ENCODE data around the gene IRAK1.
"Not testable (repeated sequence)": the region's sequence is repeated elsewhere in the genome, so short reads cannot be mapped to it uniquely, and the experiment has no call there.

Gene IRAK1

GRCh38 chrX:153994398-153994797, 25.3 kb downstream of the IRAK1 start:
- H3K9ac ChIP-seq (ENCODE audit: low read length); H4K5ac ChIP-seq (ENCODE audit: low read length); H2BK15ac ChIP-seq (replicated peaks; ENCODE audit: low read depth); H3K79me2 ChIP-seq (ENCODE audit: control insufficient read depth, insufficient read depth, low read length); H3K4me3 ChIP-seq (ENCODE audit: low read length); H3K27me3 ChIP-seq (ENCODE audit: insufficient read depth, low read length, poor library complexity); H3K4me1 ChIP-seq (ENCODE audit: control insufficient read depth, low read depth, low read length); H3K56ac ChIP-seq (ENCODE audit: low read length); H3K27ac ChIP-seq (ENCODE audit: low read depth, low read length); DNase-seq; H3K23ac ChIP-seq (ENCODE audit: low read length); H3K4ac ChIP-seq (ENCODE audit: low read depth, low read length); H3K4me2 ChIP-seq (ENCODE audit: low read length); H2AK5ac ChIP-seq (ENCODE audit: low read length); H3K36me3 ChIP-seq (ENCODE audit: control insufficient read depth, insufficient read depth, low read length); H2BK120ac ChIP-seq (ENCODE audit: low read depth, low read length); H3K18ac ChIP-seq (ENCODE audit: low read length); H4K8ac ChIP-seq (ENCODE audit: low read depth, low read length); H2BK5ac ChIP-seq (ENCODE audit: low read length); H3K79me1 ChIP-seq (ENCODE audit: low read length): not testable (repeated sequence)
- no CpG with 5 or more reads among the region's 5 CpGs for WGBS (ENCODE audit: extremely low coverage, insufficient coverage, low lambda C conversion rate)

- H3K23ac ChIP-seq (ENCODE audit: low read length) = no peak overlapping the region
- H2BK120ac ChIP-seq (ENCODE audit: low read depth, low read length) = no peak overlapping the region
- no peak overlapping the region for H2BK15ac ChIP-seq (replicated peaks; ENCODE audit: low read depth)
- no peak overlapping the region for H3K4ac ChIP-seq (ENCODE audit: low read depth, low read length)
- H3K79me2 ChIP-seq (ENCODE audit: control insufficient read depth, insufficient read depth, low read length) = no peaks in the 10 kb centered on the region
- H3K18ac ChIP-seq (ENCODE audit: low read length) = no peak overlapping the region
- no peak overlapping the region for H3K4me2 ChIP-seq (ENCODE audit: low read length)
- H3K27ac ChIP-seq (ENCODE audit: low read depth, low read length) = no peak overlapping the region
- H3K79me1 ChIP-seq (ENCODE audit: low read length) = no peaks in the 10 kb centered on the region
- H3K27me3 ChIP-seq (ENCODE audit: insufficient read depth, low read length, poor library complexity) = no peaks in the 10 kb centered on the region
- DNase-seq = no peak
- H4K5ac ChIP-seq (ENCODE audit: low read length) = no peak overlapping the region
- H2AK5ac ChIP-seq (ENCODE audit: low read length) = no peak overlapping the region
- no peak overlapping the region for H3K4me3 ChIP-seq (ENCODE audit: low read length)
- no peak overlapping the region for H4K8ac ChIP-seq (ENCODE audit: low read depth, low read length)
- H3K56ac ChIP-seq (ENCODE audit: low read length) = no peak overlapping the region
- WGBS (ENCODE audit: extremely low coverage, insufficient coverage, low lambda C conversion rate) = no CpG with 5 or more reads among the region's 10 CpGs
- H3K9ac ChIP-seq (ENCODE audit: low read length) = no peak overlapping the region
- H3K36me3 ChIP-seq (ENCODE audit: control insufficient read depth, insufficient read depth, low read length) = no peaks in the 10 kb centered on the region
- H2BK5ac ChIP-seq (ENCODE audit: low read length) = no peak overlapping the region
- H3K4me1 ChIP-seq (ENCODE audit: control insufficient read depth, low read depth, low read length) = no peaks in the 10 kb centered on the region
Measured at GRCh38 chrX:153993978-153994377, 25.7 kb downstream of the IRAK1 start.

DNA sequence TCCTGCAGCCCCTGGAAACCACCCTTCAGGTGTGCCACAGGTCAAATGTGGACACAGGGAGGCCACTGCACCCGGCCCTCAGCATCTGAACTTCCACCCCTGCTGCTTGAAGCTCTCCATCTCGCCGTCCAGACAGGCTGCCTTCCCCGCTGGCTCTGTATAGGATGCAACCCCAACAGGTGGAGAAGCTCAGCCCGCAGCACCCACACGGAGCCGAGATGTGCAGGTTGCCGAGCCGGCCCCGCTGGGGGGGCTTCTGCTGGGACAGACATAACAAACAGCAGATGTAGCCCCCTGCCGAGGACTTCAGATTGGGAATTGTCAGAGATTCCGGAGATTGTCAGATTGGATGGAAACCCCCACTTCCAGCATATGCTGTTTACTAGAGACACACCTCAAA, 26.6 kb downstream of the IRAK1 start:
- H3K4ac ChIP-seq (ENCODE audit: low read depth, low read length) = no peak overlapping the region
- H2AK5ac ChIP-seq (ENCODE audit: low read length) = no peak overlapping the region
- no peaks in the 10 kb centered on the region for H3K27me3 ChIP-seq (ENCODE audit: insufficient read depth, low read length, poor library complexity)
- H3K27ac ChIP-seq (ENCODE audit: low read depth, low read length) = no peak overlapping the region
- no peak overlapping the region for H2BK120ac ChIP-seq (ENCODE audit: low read depth, low read length)
- H3K9ac ChIP-seq (ENCODE audit: low read length) = no peak overlapping the region
- H3K4me3 ChIP-seq (ENCODE audit: low read length) = no peak overlapping the region
- no CpG with 5 or more reads among the region's 12 CpGs for WGBS (ENCODE audit: extremely low coverage, insufficient coverage, low lambda C conversion rate)
- no peak overlapping the region for H4K8ac ChIP-seq (ENCODE audit: low read depth, low read length)
- no peaks in the 10 kb centered on the region for H3K36me3 ChIP-seq (ENCODE audit: control insufficient read depth, insufficient read depth, low read length)
- no peak overlapping the region for H2BK5ac ChIP-seq (ENCODE audit: low read length)
- H3K4me1 ChIP-seq (ENCODE audit: control insufficient read depth, low read depth, low read length) = no peaks in the 10 kb centered on the region
- H2BK15ac ChIP-seq (replicated peaks; ENCODE audit: low read depth) = no peak overlapping the region
- H3K79me1 ChIP-seq (ENCODE audit: low read length) = no peaks in the 10 kb centered on the region
- H3K18ac ChIP-seq (ENCODE audit: low read length) = no peak overlapping the region
- no peaks in the 10 kb centered on the region for H3K79me2 ChIP-seq (ENCODE audit: control insufficient read depth, insufficient read depth, low read length)
- DNase-seq = no peak
- H4K5ac ChIP-seq (ENCODE audit: low read length) = no peak overlapping the region
- no peak overlapping the region for H3K56ac ChIP-seq (ENCODE audit: low read length)
- H3K23ac ChIP-seq (ENCODE audit: low read length) = no peak overlapping the region
- no peak overlapping the region for H3K4me2 ChIP-seq (ENCODE audit: low read length)

DNA sequence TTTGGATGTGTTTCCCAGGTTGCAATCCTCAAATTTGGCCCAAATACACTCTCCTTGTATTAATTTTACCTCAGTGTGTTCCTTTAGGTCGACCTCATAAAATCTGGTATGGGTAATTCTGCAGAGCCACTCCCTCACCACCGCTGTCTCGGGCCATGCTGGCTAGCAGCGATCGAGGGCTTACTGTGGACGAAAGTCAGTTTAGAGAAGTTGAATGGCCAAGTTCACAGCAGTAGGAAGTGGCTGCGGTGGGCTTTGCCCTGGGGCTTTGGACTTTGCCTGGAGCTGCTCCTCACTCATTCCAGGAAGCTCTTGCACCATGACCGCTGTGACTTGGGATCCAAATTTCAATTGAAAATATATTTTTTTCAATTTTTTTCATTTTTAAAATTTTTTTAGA, 27.5 kb downstream of the IRAK1 start:
- Histone ChIP-seq H3K79me2 (ENCODE audit: control insufficient read depth, insufficient read depth, low read length) (no peaks in the 10 kb centered on the region), H3K79me1 (ENCODE audit: low read length) (no peaks in the 10 kb centered on the region), H3K4me2 (ENCODE audit: low read length) (no peak overlapping the region), H3K36me3 (ENCODE audit: control insufficient read depth, insufficient read depth, low read length) (no peaks in the 10 kb centered on the region), H3K9ac (ENCODE audit: low read length) (no peak overlapping the region), H2BK5ac (ENCODE audit: low read length) (no peak overlapping the region), H4K8ac (ENCODE audit: low read depth, low read length) (no peak overlapping the region), H2BK120ac (ENCODE audit: low read depth, low read length) (no peak overlapping the region), H3K4me1 (ENCODE audit: control insufficient read depth, low read depth, low read length) (no peaks in the 10 kb centered on the region), H3K18ac (ENCODE audit: low read length) (no peak overlapping the region), H4K5ac (ENCODE audit: low read length) (no peak overlapping the region), H2BK15ac (replicated peaks; ENCODE audit: low read depth) (no peak overlapping the region), H3K56ac (ENCODE audit: low read length) (no peak overlapping the region), H3K4me3 (ENCODE audit: low read length) (no peak overlapping the region), H3K27ac (ENCODE audit: low read depth, low read length) (no peak overlapping the region), H3K23ac (ENCODE audit: low read length) (no peak overlapping the region), H3K4ac (ENCODE audit: low read depth, low read length) (no peak overlapping the region), H3K27me3 (ENCODE audit: insufficient read depth, low read length, poor library complexity) (no peaks in the 10 kb centered on the region), H2AK5ac (ENCODE audit: low read length) (no peak overlapping the region)
- DNase-seq = no peak
- no CpG with 5 or more reads among the region's 8 CpGs for WGBS (ENCODE audit: extremely low coverage, insufficient coverage, low lambda C conversion rate)

DNA sequence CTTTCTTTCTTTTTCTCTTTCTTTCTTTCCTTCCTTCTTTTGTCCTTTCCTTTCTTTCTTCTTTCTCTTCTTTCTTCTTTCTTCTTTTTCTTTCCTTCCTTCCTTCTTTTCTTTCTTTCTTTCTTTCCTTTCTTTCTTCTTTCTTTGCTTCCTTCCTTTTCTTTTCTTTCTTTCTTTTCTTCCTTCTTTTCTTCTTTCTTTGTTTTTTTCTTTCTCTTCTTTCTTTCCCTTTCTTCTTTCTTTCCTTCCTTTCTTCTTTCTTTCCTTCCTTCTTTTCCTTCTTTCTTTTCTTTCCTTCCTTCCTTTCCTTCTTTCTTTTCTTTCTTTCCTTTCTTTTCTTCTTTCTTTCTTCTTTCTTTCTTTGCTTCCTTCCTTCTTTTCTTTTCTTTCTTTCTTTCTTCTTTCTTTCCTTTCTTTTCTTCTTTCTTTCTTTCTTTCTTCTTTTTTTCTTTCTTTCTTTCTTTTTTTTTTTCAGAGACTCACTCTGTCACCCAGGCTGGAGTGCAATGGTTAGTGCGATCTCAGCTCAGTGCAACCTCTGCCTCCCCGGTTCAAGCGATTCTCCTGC, 28.6 kb downstream of the IRAK1 start:
- Histone ChIP-seq H3K56ac (ENCODE audit: low read length) (no peak overlapping the region), H3K4me2 (ENCODE audit: low read length) (no peak overlapping the region), H3K9ac (ENCODE audit: low read length) (no peak overlapping the region), H3K27ac (ENCODE audit: low read depth, low read length) (no peak overlapping the region), H2BK5ac (ENCODE audit: low read length) (no peak overlapping the region), H2BK15ac (replicated peaks; ENCODE audit: low read depth) (no peak overlapping the region), H3K18ac (ENCODE audit: low read length) (no peak overlapping the region), H3K79me1 (ENCODE audit: low read length) (no peaks in the 10 kb centered on the region), H2AK5ac (ENCODE audit: low read length) (no peak overlapping the region), H3K4me3 (ENCODE audit: low read length) (no peak overlapping the region), H3K4me1 (ENCODE audit: control insufficient read depth, low read depth, low read length) (no peaks in the 10 kb centered on the region), H2BK120ac (ENCODE audit: low read depth, low read length) (no peak overlapping the region), H3K23ac (ENCODE audit: low read length) (no peak overlapping the region), H4K5ac (ENCODE audit: low read length) (no peak overlapping the region), H3K4ac (ENCODE audit: low read depth, low read length) (no peak overlapping the region), H4K8ac (ENCODE audit: low read depth, low read length) (no peak overlapping the region), H3K27me3 (ENCODE audit: insufficient read depth, low read length, poor library complexity) (no peaks in the 10 kb centered on the region), H3K79me2 (ENCODE audit: control insufficient read depth, insufficient read depth, low read length) (no peaks in the 10 kb centered on the region), H3K36me3 (ENCODE audit: control insufficient read depth, insufficient read depth, low read length) (no peaks in the 10 kb centered on the region)
- WGBS (ENCODE audit: extremely low coverage, insufficient coverage, low lambda C conversion rate) = no CpG with 5 or more reads among the region's 3 CpGs
- no peak for DNase-seq

GRCh38 chrX:153989973-153990655, 29.6 kb downstream of the IRAK1 start:
- no peaks in the 10 kb centered on the region for H3K79me1 ChIP-seq (ENCODE audit: low read length)
- H2BK15ac ChIP-seq (replicated peaks; ENCODE audit: low read depth) = no peak overlapping the region
- no peak for DNase-seq
- no peaks in the 10 kb centered on the region for H3K79me2 ChIP-seq (ENCODE audit: control insufficient read depth, insufficient read depth, low read length)
- H4K5ac ChIP-seq (ENCODE audit: low read length) = no peak overlapping the region
- H3K23ac ChIP-seq (ENCODE audit: low read length) = no peak overlapping the region
- no peaks in the 10 kb centered on the region for H3K4me1 ChIP-seq (ENCODE audit: control insufficient read depth, low read depth, low read length)
- H3K9ac ChIP-seq (ENCODE audit: low read length) = no peak overlapping the region
- H3K4me3 ChIP-seq (ENCODE audit: low read length) = no peak overlapping the region
- no peak overlapping the region for H2BK120ac ChIP-seq (ENCODE audit: low read depth, low read length)
- no peak overlapping the region for H3K18ac ChIP-seq (ENCODE audit: low read length)
- no peaks in the 10 kb centered on the region for H3K27me3 ChIP-seq (ENCODE audit: insufficient read depth, low read length, poor library complexity)
- no peak overlapping the region for H3K4me2 ChIP-seq (ENCODE audit: low read length)
- no peak overlapping the region for H3K4ac ChIP-seq (ENCODE audit: low read depth, low read length)
- H2AK5ac ChIP-seq (ENCODE audit: low read length) = no peak overlapping the region
- H4K8ac ChIP-seq (ENCODE audit: low read depth, low read length) = no peak overlapping the region
- H3K56ac ChIP-seq (ENCODE audit: low read length) = no peak overlapping the region
- H3K36me3 ChIP-seq (ENCODE audit: control insufficient read depth, insufficient read depth, low read length) = no peaks in the 10 kb centered on the region
- H2BK5ac ChIP-seq (ENCODE audit: low read length) = no peak overlapping the region
- H3K27ac ChIP-seq (ENCODE audit: low read depth, low read length) = no peak overlapping the region
- WGBS (ENCODE audit: extremely low coverage, insufficient coverage, low lambda C conversion rate) = no CpG with 5 or more reads among the region's 14 CpGs

Data from mesendoderm (in vitro differentiated cells).